ENCODE data around the gene DOCK2.

The DOCK2 gene

GRCh38 chr5:170097934-170098333 lies 460.9 kb downstream of the DOCK2 start:
- no peak for DNase-seq (ENCODE audit: low spot score)

- DNase-seq (ENCODE audit: low spot score) = peak; percentile 61
These were observed 463.2 kb downstream of the DOCK2 start for GRCh38 chr5:170100066-170100943.

GRCh38 chr5:170103447-170103846 lies 466.4 kb downstream of the DOCK2 start:
- DNase-seq (ENCODE audit: low spot score) = no peak

- no peak for DNase-seq (ENCODE audit: low spot score)
These were observed 467.2 kb downstream of the DOCK2 start for GRCh38 chr5:170104299-170104698.

GRCh38 chr5:170104710-170105109 lies 467.6 kb downstream of the DOCK2 start:
- no peak for DNase-seq (ENCODE audit: low spot score)

GRCh38 chr5:170105642-170106611 lies 468.9 kb downstream of the DOCK2 start, which contains the start of gene FOXI1:
Gene FOXI1 (plus strand): TSS chr5:170105897. CDS start chr5:170105958, 61 bp downstream.
- DNase-seq (ENCODE audit: low spot score) = no peak

GRCh38 chr5:170107674-170108073 lies 470.6 kb downstream of the DOCK2 start:
- DNase-seq (ENCODE audit: low spot score) = no peak

- no peak for DNase-seq (ENCODE audit: low spot score)
These were observed 471.3 kb downstream of the DOCK2 start for GRCh38 chr5:170108266-170108785.

- no peak for DNase-seq (ENCODE audit: low spot score)
These were observed 472.3 kb downstream of the DOCK2 start for GRCh38 chr5:170109059-170110031.

- DNase-seq (ENCODE audit: low spot score) = no peak
These were observed 473.5 kb downstream of the DOCK2 start for GRCh38 chr5:170110403-170111087.

- no peak for DNase-seq (ENCODE audit: low spot score)
These were observed 474.2 kb downstream of the DOCK2 start for GRCh38 chr5:170111088-170111785.

- DNase-seq (ENCODE audit: low spot score) = no peak
These were observed 475.9 kb downstream of the DOCK2 start for GRCh38 chr5:170112876-170113521.

- no peak for DNase-seq (ENCODE audit: low spot score)
These were observed 476.4 kb downstream of the DOCK2 start for GRCh38 chr5:170113522-170113900.

GRCh38 chr5:170114271-170114670 lies 477.2 kb downstream of the DOCK2 start:
- no peak for DNase-seq (ENCODE audit: low spot score)

GRCh38 chr5:170115925-170116324 lies 478.9 kb downstream of the DOCK2 start:
- DNase-seq (ENCODE audit: low spot score) = no peak

GRCh38 chr5:170117736-170118135 lies 480.7 kb downstream of the DOCK2 start:
- no peak for DNase-seq (ENCODE audit: low spot score)

- DNase-seq (ENCODE audit: low spot score) = no peak
These were observed 483.5 kb downstream of the DOCK2 start for GRCh38 chr5:170120576-170120975.

- DNase-seq (ENCODE audit: low spot score) = no peak
These were observed 484.2 kb downstream of the DOCK2 start for GRCh38 chr5:170121321-170121720.

GRCh38 chr5:170126061-170126460 lies 489.0 kb downstream of the DOCK2 start:
- no peak for DNase-seq (ENCODE audit: low spot score)
